H54 (cell line): ENCODE data around the gene TMEM170B.

Experiments
- DNase-seq: peaks from one replicate; pipeline ENCODE4 v3.0.0; 2011; ENCODE audit warnings: low spot score, mixed read lengths; ENCODE audit not compliant: insufficient read length
- FAIRE-seq: peaks from 3 replicates; lab custom pipeline; 2011; peaks lifted over from hg19 to GRCh38; lab: Jason Lieb, UNC
- POLR2A ChIP-seq: IDR thresholded peaks from 2 replicates; pipeline ENCODE4 v1.6.1; 2011; ENCODE audit warnings: low read depth, mild to moderate bottlenecking, low read length

Gene TMEM170B, protein sequence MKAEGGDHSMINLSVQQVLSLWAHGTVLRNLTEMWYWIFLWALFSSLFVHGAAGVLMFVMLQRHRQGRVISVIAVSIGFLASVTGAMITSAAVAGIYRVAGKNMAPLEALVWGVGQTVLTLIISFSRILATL

DNA sequence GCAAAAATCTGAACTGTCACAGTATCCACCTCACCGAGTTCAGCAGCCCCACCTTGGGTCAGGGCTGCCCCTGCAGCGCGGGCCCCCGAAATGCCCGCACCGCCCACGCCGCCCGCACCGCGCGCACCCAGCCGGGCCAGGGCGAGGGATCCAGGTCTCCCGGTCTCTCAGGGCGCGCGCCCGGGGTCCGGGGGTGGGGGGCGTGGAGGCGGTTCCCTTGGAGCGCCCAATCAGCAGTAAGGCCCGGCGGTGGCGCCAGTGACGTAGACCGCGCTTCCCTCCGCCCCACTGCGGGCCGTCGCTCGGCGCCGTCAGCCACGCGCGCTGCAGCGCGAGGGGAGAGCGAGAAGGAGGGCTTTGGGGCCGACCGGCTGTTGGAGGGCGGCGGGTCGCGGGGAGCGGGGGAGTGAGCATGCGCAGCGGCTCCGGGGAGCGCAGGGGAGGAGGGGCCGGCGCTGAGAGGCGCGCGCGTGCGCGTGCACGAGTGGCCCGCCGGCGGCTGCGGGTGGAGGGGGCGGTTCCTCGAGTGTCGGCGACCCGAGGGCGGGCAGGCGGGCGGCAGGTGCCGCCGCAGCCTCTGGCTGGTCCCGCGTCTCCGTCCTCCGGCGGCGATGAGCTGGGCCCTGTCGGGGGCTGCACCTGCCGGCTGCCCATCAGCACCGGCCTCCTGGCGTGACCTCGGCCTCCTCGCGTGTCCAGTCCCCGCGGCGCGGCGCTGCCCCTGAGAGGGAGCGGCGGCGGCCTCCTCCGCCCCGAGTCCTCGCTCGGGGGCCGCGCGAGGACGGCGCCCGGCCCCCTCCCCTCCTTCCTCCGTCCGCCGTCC, at the start of gene TMEM170B:
Gene TMEM170B, plus strand, starts transcription at position 521 of the 823 bp plus-strand sequence. CDS start 529 bp downstream, outside the sequence.
- 0 out of 2 replicates have a peak, but pooled peaks have one; percentile 34 for TF ChIP-seq POLR2A
- FAIRE-seq: peak; percentile 88
- peak; percentile 87 for DNase-seq

DNA sequence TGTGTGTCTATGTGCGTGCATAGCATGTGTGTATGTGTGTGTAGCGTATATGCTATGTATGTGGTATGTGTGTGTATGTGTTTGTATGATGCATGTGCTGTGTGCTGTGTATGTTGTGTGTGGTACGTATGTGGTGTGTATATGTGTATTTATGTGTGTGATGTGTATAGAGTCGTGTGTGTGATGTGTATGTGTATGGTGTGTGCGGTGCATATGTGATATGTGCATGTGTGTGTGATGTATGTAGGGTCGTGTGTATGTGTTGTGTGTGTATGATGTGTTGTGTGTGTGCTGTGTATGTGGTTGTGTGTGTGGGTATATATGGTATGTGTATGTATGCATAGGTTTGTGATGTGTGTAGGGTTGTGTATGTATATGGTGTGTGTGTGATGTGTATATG, 46.6 kb upstream of the TMEM170B start:
- DNase-seq: no peak
- TF ChIP-seq POLR2A: no peak
- FAIRE-seq: no peak

DNA sequence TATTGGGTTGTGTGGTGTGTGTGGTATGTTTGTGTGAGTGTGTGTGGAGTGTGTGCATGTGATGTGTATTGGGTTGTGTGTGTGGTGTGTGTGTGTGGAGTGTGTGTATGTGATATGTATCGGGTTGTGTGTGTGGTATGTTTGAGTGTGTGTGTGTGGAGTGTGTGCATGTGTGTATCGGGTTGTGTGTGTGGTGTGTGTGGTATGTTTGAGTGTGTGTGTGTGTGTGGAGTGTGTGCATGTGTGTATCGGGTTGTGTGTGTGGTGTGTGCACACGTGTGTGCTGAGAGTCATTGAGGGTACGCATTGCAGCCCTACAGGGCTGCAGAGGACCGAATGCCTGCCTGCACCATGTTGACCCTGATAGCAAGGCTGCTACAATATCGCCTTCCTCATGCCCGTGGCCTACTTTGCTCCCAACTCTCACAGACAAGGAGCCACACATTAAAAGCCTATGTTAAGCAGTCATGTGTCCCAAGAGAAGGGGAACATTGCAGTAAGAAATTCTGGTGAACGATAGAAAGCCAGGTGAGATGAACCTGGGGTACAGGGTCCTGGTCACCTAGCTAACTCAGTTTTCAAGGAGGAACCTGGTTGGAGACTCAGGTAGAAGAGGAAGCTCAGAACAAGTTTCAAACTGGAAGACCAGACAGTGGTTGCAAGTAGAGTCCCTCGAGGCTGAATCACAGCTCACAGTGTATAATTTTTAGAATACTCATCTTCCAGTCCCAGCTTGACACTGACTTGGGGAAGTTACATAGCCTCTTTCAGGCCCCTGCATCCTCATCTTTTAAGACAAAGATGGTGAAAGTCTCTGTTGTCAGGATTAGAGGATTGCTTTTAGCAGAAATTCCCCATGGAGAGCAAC, 45.7 kb upstream of the TMEM170B start:
- DNase-seq: no peak
- FAIRE-seq: no peak
- TF ChIP-seq POLR2A: no peak

DNA sequence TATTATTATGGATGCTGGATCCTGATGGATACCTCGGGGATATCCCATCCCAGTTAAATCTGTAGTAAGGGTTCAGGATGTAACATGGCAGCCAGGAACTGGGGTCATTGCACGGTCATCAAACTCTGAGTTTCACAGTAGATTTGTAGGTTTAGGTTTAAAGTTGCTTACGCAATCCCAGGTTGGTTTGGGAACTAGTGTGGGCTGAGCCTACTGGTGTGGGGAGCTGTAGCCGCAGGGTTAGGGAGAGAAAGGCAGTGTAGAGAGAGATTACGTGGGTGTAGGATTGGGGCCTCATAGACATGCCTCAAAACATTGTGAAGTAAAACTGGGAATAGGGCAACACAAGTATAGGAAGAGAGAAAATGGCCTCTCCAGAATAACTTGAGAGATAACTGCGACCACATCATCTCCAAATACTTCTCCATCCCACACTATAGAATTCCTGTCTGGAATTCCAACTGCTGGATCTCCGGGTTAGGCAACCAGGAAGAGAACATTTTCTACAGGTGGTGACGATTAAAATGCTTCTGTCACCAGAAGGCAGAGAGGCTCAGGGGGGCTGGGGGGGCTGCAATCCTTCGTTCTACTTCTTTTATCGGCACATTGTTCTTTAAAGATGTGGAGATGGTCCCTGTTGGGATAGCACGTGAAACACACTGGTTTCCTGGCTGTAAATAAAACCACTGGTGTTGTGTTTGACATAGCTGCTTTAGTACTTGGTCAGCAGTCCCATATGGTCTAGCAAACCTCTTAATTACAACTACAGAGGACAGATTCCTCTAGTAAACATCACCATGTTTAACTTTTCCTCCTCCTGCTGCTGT, 44.9 kb upstream of the TMEM170B start:
- DNase-seq (no peak), FAIRE-seq (no peak)
- TF ChIP-seq POLR2A: no peak

DNA sequence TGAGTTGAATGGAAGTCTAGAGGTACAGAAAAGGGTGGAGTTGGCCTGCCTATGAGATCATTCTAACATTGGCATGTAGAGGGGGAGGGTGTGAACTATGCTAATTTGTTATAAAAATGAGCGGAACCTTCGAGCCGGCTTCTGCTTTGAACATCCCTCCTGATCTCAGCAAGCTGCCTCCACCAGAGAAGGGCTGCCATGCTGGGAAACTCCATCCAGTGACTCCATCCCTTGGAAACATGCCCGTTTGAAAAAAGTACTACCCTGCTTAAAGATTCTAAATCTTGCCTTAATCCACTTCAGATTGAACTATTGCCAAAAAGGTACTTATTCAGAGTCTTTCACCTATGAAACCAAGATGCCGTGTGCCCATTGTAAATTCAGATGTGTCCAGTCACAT, 43.6 kb upstream of the TMEM170B start:
- no peak for TF ChIP-seq POLR2A
- FAIRE-seq: no peak
- DNase-seq: no peak

DNA sequence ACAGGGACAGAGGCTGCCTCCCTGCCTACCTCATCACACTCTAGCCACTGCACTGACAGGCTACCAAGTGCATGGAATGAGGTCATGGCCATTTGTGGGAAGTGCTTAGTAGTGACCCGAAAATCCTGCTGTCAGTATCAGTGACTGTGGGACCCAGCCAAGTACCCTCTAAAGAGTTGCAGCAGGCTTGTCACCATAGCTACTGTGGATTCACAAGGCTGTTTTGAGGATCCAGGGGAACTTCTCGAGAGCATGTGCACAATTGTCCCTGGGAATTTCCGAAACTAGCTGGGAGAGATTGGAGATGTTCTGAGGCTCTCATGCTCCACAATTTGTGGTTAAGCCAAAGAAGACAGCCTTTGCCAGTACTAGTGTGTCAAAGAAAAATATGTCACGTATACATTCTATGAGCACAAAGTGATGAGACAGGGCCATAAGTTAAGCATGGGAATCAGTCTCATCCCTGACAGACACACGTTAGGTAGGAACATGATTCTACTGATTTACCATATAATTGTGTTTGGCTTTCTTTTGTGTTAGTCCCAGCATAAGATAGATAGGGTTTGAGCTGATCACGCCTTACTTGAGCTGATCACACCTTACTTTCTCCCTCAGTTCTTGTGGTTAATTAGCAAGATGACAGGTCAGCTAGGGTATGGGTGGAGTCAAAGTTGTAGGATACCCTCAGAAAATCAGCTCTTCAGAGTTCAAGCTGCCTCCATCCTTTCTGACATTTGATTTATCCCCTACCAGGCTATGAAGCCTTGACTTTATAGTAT, 42.6 kb upstream of the TMEM170B start:
- no peak for TF ChIP-seq POLR2A
- FAIRE-seq: no peak
- DNase-seq: no peak

DNA sequence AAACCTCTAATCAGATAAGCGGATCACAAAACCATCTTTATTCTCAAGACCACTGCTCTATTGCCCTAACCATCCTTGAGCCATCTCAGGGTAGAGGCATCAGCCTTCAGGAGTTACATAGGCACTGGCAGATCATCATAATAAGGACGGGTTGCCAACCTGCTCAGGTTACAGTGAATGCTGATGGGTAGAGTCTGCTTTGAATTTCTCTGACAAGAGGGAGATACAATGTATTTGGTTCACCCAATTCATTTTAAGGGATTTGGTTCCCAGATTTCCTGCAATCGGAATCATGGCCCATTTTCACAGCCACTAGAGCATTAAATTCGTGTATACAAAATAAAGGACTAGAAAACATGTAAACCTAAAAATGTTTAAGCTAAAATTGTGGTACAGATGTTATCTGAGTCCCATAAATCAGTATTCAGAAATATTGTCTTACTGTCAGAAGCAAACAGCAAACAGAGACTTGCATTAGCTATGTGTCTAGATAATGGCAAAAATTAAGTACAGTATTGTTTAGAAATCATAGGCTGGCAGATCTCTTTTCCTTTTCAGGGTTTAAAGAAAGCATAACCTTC, 41.9 kb upstream of the TMEM170B start:
- DNase-seq (no peak), FAIRE-seq (no peak)

DNA sequence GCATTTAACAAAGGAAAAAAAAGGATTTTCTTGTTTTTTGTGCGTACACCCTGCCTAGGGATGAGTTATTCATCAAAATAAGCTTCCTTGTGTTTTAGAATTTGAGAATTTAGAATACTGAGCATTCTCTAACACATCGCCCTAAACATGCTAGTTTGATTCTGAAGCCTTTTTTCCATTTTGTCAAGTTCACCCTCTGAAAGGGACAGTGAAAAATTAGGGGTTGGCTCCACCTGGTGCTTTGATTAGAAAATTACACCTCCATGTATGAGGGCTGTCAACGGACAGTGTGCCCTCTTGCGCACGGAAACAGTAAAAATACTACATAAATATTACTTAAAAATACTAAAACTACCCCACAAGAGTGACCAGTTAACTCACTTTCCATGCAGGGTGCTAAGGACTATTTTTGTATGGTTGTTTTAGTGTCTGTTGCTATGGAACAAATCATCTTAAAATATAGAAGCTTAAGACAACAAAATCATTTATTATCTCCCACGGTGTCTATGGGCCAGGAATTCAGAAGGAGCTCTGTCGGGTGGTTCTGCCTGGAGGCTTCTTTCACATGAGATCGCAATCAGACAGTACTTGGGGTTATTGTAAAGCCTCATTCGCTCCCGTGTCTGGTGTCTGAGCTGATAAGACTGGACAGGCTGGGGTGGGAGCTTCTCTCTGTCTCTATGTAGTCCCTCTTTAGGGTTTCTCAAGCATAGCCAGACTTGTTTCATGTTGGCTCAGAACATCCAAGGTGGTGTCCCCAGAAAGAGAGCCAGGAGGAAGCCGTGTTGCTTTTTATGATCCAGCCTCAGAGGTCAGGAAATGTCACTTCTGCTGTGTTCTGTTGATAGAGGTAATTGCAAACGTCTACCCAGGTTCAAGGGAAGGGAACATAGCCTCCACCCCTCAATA, 41.1 kb upstream of the TMEM170B start:
- FAIRE-seq (no peak), DNase-seq (peak; percentile 42)
- no peak for TF ChIP-seq POLR2A

More for the DNA sequence above, 41.9 kb upstream of the TMEM170B start:
- no peak for TF ChIP-seq POLR2A

DNA sequence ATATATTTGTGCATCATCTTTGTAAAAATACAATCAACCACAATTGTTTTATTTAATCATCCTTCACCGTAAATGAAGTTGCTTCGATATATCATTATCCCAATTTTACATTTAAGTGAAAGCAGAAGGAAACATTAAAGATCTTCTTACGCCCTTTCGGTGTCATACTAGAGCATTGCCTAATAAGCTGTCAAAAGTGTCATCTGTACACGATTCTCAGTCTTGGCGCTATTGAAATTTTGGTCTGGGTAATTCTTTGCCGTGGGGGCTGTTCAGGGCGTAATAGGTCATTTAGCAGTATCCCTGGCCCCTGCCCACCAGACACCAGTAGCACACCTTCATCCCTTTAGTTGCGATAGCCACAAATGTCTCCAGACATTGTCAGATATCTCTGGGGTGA, 40.4 kb upstream of the TMEM170B start:
- TF ChIP-seq POLR2A: no peak
- no peak for FAIRE-seq
- DNase-seq: no peak

DNA sequence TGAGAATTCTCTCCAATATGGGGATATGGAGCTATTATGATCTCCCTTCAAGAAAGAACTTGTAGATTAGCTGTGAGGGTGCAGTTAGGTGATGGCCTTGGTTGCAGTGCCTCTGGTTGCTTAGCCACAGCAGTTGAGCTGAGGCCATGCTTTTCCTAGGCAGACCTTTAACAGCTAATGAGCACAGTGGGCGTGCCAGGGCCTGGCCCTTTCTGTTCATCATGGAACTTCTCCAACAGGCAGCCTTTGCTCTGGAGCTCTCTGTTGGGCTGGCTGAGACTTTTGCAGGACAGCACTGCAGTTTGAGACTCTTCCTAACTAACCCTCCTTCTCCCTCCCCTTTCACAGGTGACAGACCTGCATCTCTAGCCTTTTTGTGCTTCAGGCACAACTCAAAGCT, 39.7 kb upstream of the TMEM170B start:
- FAIRE-seq (no peak), DNase-seq (no peak)
- no peak for TF ChIP-seq POLR2A

DNA sequence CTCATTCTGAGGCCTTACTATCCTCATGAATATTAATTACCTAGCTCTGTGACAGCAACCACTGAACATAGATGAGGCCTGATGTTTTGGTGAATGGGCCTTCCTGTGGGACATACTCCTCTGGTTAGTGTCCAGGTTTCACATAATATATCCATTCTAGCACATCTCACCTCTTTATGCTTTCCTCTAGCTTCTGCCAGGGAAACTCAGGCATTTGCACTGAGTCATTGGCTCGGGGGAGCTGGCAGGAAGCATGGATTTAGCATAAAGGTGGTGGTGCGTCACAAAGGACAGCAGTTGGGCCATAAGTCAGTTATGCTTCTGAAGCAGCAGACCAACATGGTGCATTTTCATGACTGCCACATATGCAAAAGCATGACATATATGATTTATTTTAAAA, 37.5 kb upstream of the TMEM170B start:
- peak; percentile 58 for DNase-seq
- no peak for TF ChIP-seq POLR2A
- peak; percentile 98 for FAIRE-seq

DNA sequence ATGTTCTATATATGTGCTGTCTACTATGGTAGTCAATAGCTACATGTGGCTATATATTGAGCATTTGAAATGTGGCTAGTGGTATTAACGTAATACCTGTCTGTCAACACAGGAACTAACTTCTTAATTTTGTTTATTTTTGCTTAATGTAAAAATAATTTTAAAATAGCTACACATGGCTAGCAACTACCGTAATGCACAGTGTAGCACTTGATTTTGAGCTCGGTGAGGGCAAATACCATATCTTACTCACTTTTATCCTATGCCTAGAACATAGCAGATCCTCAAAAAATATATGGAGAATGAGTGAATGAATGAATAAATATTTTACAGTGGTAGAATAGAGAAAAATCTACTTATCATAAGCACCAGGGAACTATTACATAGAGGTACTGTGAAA, 28.1 kb upstream of the TMEM170B start:
- no peak for TF ChIP-seq POLR2A
- FAIRE-seq: no peak
- DNase-seq: no peak
